K562 (cell line): ENCODE results near the gene CLTRN. TPM values are rescaled to one million over a fixed set of nuclear protein-coding genes. Genes with fewer than 3 reads are reported as not detected.

Experiments used
- ATF7 ChIP-seq: fragments of 450-650 bp; IDR thresholded peaks from 2 replicates; pipeline ENCODE4 v1.7.1; 2014; ENCODE audit warnings: mild to moderate bottlenecking, moderate library complexity
- BHLHE40 ChIP-seq: IDR thresholded peaks from 2 replicates; pipeline ENCODE4 v1.6.1; 2011; ENCODE audit warnings: low read length, improper control_type of control experiment
- C11orf30 ChIP-seq: fragments of 450-650 bp; IDR thresholded peaks from 2 replicates; pipeline ENCODE4 v1.6.1; 2016; ENCODE audit warnings: low read depth, mild to moderate bottlenecking
- CEBPB ChIP-seq: fragments of 450-650 bp; IDR thresholded peaks from 2 replicates; pipeline ENCODE4 v1.6.1; 2016; ENCODE audit warnings: missing genetic modification characterization, missing compliant biosample characterization
- FOXK2 ChIP-seq, 2 experiments: fragments of 450-650 bp; IDR thresholded peaks in 1 of 2; conservative IDR thresholded peaks in 1 of 2; 2 replicates each; pipeline ENCODE4 v1.6.1; 2016; ENCODE audit warnings: low read depth in 2 of 2, mild to moderate bottlenecking in 1 of 2
- HNRNPK ChIP-seq: fragments of 200-400 bp; formaldehyde crosslinking; IDR thresholded peaks from one replicate; pipeline ENCODE4 v1.6.1; 2018; ENCODE audit warnings: mild to moderate bottlenecking, low read depth, low read length; ENCODE audit not compliant: poor library complexity, severe bottlenecking
- IRF2 ChIP-seq: sonication (generic); formaldehyde crosslinking; IDR thresholded peaks from 2 replicates; pipeline ENCODE4 v1.8.1; 2022; ENCODE audit warnings: mild to moderate bottlenecking, missing genetic modification reagents
- KLF1 ChIP-seq: fragments of 450-650 bp; IDR thresholded peaks from 2 replicates; pipeline ENCODE4 v1.6.1; 2016; ENCODE audit warnings: missing genetic modification characterization, missing compliant biosample characterization
- NCOA6 ChIP-seq: fragments of 450-650 bp; IDR thresholded peaks from 2 replicates; pipeline ENCODE4 v1.6.1; 2017; ENCODE audit warnings: mild to moderate bottlenecking
- NR0B1 ChIP-seq: fragments of 450-650 bp; IDR thresholded peaks from one replicate; pipeline ENCODE4 v1.6.1; 2018; ENCODE audit warnings: mild to moderate bottlenecking, moderate library complexity; ENCODE audit not compliant: partially characterized antibody
- POLR2G ChIP-seq: fragments of 200-400 bp; formaldehyde crosslinking; IDR thresholded peaks from 2 replicates; pipeline ENCODE4 v1.6.1; 2017; ENCODE audit warnings: low read depth, mild to moderate bottlenecking, antibody characterized with exemption, low read length, moderate library complexity
- RBBP5 ChIP-seq: fragments of 200-600 bp; sonication (generic); IDR thresholded peaks from 2 replicates; pipeline ENCODE4 v1.6.1; 2012; ENCODE audit warnings: borderline replicate concordance, mild to moderate bottlenecking, low read length, control low read depth, inconsistent platforms; ENCODE audit not compliant: insufficient read depth, poor library complexity, severe bottlenecking
- SAP30 ChIP-seq: fragments of 200-600 bp; sonication (generic); IDR thresholded peaks from 2 replicates; pipeline ENCODE4 v1.6.1; 2012; ENCODE audit warnings: borderline replicate concordance, low read depth, mild to moderate bottlenecking, moderate library complexity, low read length, control low read depth, inconsistent platforms; ENCODE audit not compliant: insufficient read depth, poor library complexity, severe bottlenecking
- STAG1 ChIP-seq: sonication (generic); formaldehyde crosslinking; IDR thresholded peaks from 2 replicates; pipeline ENCODE4 v1.5.0; 2020; ENCODE audit warnings: missing genetic modification reagents, borderline replicate concordance
- TARDBP ChIP-seq: fragments of 450-650 bp; IDR thresholded peaks from 2 replicates; pipeline ENCODE4 v1.6.1; 2016
- VEZF1 ChIP-seq: fragments of 200-800 bp; sonication (Bioruptor generic); IDR thresholded peaks from 2 replicates; pipeline ENCODE4 v1.6.1; 2017; ENCODE audit warnings: missing genetic modification characterization, missing compliant biosample characterization
- YY1 ChIP-seq, 3 experiments: IDR thresholded peaks; 2 replicates each; pipeline ENCODE4 v1.6.1; 2011; ENCODE audit warnings: low read length in 2 of 3, mild to moderate bottlenecking in 2 of 3, moderate library complexity in 2 of 3, borderline replicate concordance in 1 of 3, control low read depth in 1 of 3, low read depth in 1 of 3; ENCODE audit not compliant: insufficient read depth in 3 of 3, insufficient replicate concordance in 2 of 3, control insufficient read depth in 1 of 3, insufficient read length in 1 of 3; ENCODE audit errors: extremely low read depth in 1 of 3
- ZNF124 ChIP-seq: sonication (generic); formaldehyde crosslinking; IDR thresholded peaks from 2 replicates; pipeline ENCODE4 v1.8.1; 2022; ENCODE audit warnings: missing genetic modification reagents
- ZNF165 ChIP-seq: fragments of 250-450 bp; sonication (Bioruptor Pico); IDR thresholded peaks from 2 replicates; pipeline ENCODE4 v1.4.0; 2020; ENCODE audit warnings: borderline replicate concordance
- ZNF668 ChIP-seq: fragments of 250-450 bp; sonication (Bioruptor Pico); IDR thresholded peaks from 2 replicates; pipeline ENCODE4 v1.8.0; 2022; ENCODE audit warnings: mild to moderate bottlenecking, inconsistent platforms
- polyA plus RNA-seq, 8 experiments: library from polyadenylated mRNA; depleted of rRNA in 4 of 8; stranded (reverse) in 5 of 8; unstranded in 3 of 8; fragments of >200 nt; fragmentation: Nextera tagmentation in 2 of 8; fragmentation: Illumina TruSeq in 1 of 8; extraction: Ambion mirVana in 2 of 8; extraction: Trizol in 1 of 8; gene quantifications; 2 replicates each; pipeline versions ENCODE4 v1.2.1 to v1.2.3, GENCODE V29; 2011 to 2014; ENCODE audit warnings: inconsistent platforms in 1 of 8, missing spikeins in 1 of 8
- total RNA-seq, 7 experiments: library from RNA; depleted of rRNA in 6 of 7; stranded (reverse); fragments of >200 nt in 6 of 7; fragmentation: Illumina TruSeq in 2 of 7; extraction: Trizol in 2 of 7; gene quantifications; 2 replicates each; pipeline versions ENCODE4 v1.2.1 to v1.2.3, GENCODE V29; 2011 to 2021; ENCODE audit warnings: low replicate concordance in 1 of 7
- TF ChIP-seq, protein P1 (sequence below): fragments of 450-650 bp; IDR thresholded peaks from 2 replicates; pipeline ENCODE4 v1.6.1; 2016; ENCODE audit warnings: antibody characterized with exemption
- TF ChIP-seq, protein P2 (sequence below): fragments of 250-450 bp; sonication (Bioruptor Pico); IDR thresholded peaks from 2 replicates; pipeline ENCODE4 v1.4.0; 2020; ENCODE audit warnings: mild to moderate bottlenecking, moderate library complexity

The CLTRN gene
- total and polyA plus RNA-seq, 9 of the 15 experiments (the other 6 are each of a cell fraction or from before 2014, with no cell fraction given), result 0.11 to 0.36 (median 0.18) TPM; not detected in 2

DNA sequence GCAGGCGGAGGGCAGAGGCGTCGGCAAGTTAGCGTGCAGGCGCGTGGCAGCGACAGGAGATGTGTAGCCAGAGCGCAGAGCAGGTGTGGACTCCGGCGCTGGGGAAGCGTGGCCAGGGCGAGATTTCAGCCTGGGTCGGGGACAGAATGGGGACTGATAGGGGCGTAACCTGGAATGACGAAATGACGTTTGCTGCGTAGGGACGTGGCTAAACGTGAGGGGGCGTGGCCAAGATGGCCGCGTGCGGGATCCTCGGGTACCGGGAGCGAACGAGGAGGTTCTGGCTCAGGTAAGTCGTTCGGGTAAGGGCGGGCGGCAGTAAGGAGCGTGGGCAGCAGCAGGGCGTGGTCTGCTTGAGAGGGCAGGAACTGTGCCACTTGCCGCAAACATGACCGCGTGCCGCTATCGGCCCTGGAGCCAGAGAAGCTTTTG, 10.9 kb upstream of the CLTRN start (continued):
- TF ChIP-seq, protein P1, sequence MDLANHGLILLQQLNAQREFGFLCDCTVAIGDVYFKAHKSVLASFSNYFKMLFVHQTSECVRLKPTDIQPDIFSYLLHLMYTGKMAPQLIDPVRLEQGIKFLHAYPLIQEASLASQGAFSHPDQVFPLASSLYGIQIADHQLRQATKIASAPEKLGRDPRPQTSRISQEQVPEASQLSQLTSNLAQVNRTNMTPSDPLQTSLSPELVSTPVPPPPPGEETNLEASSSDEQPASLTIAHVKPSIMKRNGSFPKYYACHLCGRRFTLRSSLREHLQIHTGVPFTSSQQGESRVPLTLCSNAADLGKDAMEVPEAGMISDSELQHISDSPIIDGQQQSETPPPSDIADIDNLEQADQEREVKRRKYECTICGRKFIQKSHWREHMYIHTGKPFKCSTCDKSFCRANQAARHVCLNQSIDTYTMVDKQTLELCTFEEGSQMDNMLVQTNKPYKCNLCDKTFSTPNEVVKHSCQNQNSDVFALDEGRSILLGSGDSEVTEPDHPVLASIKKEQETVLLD, result peak; percentile 99
- peak; percentile 45 to 51; a peak in 3 of 4 replicates for TF ChIP-seq FOXK2 (conservative IDR thresholded peaks at IDR 0.05 in 1 of 2, IDR thresholded peaks at IDR 0.05 in 1 of 2; ENCODE audit: low read depth in 2 of 2)
- no peak for TF ChIP-seq IRF2
- peak; percentile 94 for TF ChIP-seq BHLHE40
- peak; percentile 95 for TF ChIP-seq NCOA6
- peak; percentile 75 to 95 (median 90) for TF ChIP-seq YY1 (IDR thresholded peaks at IDR 0.05; ENCODE audit: borderline replicate concordance in 1 of 3, control insufficient read depth in 1 of 3, extremely low read depth in 1 of 3, insufficient read depth in 3 of 3, insufficient read length in 1 of 3, insufficient replicate concordance in 2 of 3, low read depth in 1 of 3, low read length in 2 of 3)
- TF ChIP-seq ZNF165, result no peak
- TF ChIP-seq KLF1, result peak; percentile 53; the same call in 1 of the 2 replicates
- peak; percentile 48; the same call in 1 of the 2 replicates for TF ChIP-seq CEBPB
- peak; percentile 23; the same call in 1 of the 2 replicates for TF ChIP-seq TARDBP
- TF ChIP-seq HNRNPK, result no peak
- TF ChIP-seq NR0B1, result no peak
- TF ChIP-seq ZNF124 (CRISPR knock-in tag), result no peak
- TF ChIP-seq STAG1 (CRISPR knock-in tag), result no peak
- TF ChIP-seq RBBP5, result peak; percentile 82
- peak; percentile 10; the same call in 1 of the 2 replicates for TF ChIP-seq POLR2G
- peak; percentile 74 for TF ChIP-seq C11orf30
- TF ChIP-seq VEZF1 (CRISPR knock-in tag), result peak; percentile 17; the same call in 1 of the 2 replicates
- TF ChIP-seq, protein P2, sequence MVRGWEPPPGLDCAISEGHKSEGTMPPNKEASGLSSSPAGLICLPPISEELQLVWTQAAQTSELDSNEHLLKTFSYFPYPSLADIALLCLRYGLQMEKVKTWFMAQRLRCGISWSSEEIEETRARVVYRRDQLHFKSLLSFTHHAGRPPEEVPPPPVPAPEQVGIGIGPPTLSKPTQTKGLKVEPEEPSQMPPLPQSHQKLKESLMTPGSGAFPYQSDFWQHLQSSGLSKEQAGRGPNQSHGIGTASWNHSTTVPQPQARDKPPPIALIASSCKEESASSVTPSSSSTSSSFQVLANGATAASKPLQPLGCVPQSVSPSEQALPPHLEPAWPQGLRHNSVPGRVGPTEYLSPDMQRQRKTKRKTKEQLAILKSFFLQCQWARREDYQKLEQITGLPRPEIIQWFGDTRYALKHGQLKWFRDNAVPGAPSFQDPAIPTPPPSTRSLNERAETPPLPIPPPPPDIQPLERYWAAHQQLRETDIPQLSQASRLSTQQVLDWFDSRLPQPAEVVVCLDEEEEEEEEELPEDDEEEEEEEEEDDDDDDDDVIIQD (CRISPR knock-in tag), result no peak
- TF ChIP-seq ATF7, result peak; percentile 91
- TF ChIP-seq ZNF668 (CRISPR knock-in tag), result no peak
- peak; percentile 83 for TF ChIP-seq SAP30
